ENCODE data around the gene RNF150.

The RNF150 gene

GRCh38 chr4:141080668-141081067, 52.6 kb downstream of the RNF150 start:
- no peak for TF ChIP-seq CTCF (IDR thresholded peaks at IDR 0.05; ENCODE audit: control insufficient read depth, insufficient read depth, low read depth, low read length, missing control alignments)
- no peak overlapping the region for H3K4me3 ChIP-seq (ENCODE audit: control insufficient read depth, low read depth, low read length)
- no peak for DNase-seq (ENCODE audit: low read depth)

- DNase-seq (ENCODE audit: low read depth): no peak
- no peak for TF ChIP-seq CTCF (IDR thresholded peaks at IDR 0.05; ENCODE audit: control insufficient read depth, insufficient read depth, low read depth, low read length, missing control alignments)
- H3K4me3 ChIP-seq (ENCODE audit: control insufficient read depth, low read depth, low read length): no peak overlapping the region
These were observed 53.8 kb downstream of the RNF150 start for GRCh38 chr4:141079393-141079930.

GRCh38 chr4:141078871-141079270, 54.4 kb downstream of the RNF150 start:
- DNase-seq (ENCODE audit: low read depth): peak; percentile 41
- TF ChIP-seq CTCF (IDR thresholded peaks at IDR 0.05; ENCODE audit: control insufficient read depth, insufficient read depth, low read depth, low read length, missing control alignments): no peak
- no peak overlapping the region for H3K4me3 ChIP-seq (ENCODE audit: control insufficient read depth, low read depth, low read length)

GRCh38 chr4:141077611-141078225, 55.6 kb downstream of the RNF150 start:
- no peak overlapping the region for H3K4me3 ChIP-seq (ENCODE audit: control insufficient read depth, low read depth, low read length)
- TF ChIP-seq CTCF (IDR thresholded peaks at IDR 0.05; ENCODE audit: control insufficient read depth, insufficient read depth, low read depth, low read length, missing control alignments): no peak
- DNase-seq (ENCODE audit: low read depth): no peak

GRCh38 chr4:141075553-141075952, 57.7 kb downstream of the RNF150 start:
- H3K4me3 ChIP-seq (ENCODE audit: control insufficient read depth, low read depth, low read length): no peak overlapping the region
- DNase-seq (ENCODE audit: low read depth): no peak
- TF ChIP-seq CTCF (IDR thresholded peaks at IDR 0.05; ENCODE audit: control insufficient read depth, insufficient read depth, low read depth, low read length, missing control alignments): no peak

GRCh38 chr4:141074098-141074878, 59.0 kb downstream of the RNF150 start:
- H3K4me3 ChIP-seq (ENCODE audit: control insufficient read depth, low read depth, low read length): no peak overlapping the region
- peak; percentile 45 for DNase-seq (ENCODE audit: low read depth)
- TF ChIP-seq CTCF (IDR thresholded peaks at IDR 0.05; ENCODE audit: control insufficient read depth, insufficient read depth, low read depth, low read length, missing control alignments): no peak

Data from AG09309 (cell line).